HEK293 (cell line): Measurements from ENCODE around the gene CFH.
A peak's percentile ranks its signal among the peaks of the same experiment; 100 is the strongest.

ENCODE experiments used
- CTCF ChIA-PET: fragments of 350-600 bp; formaldehyde crosslinking; extraction: SDS; loops from one replicate; lab custom pipeline; 2021; ENCODE audit warnings: antibody characterized with exemption; lab: Yijun Ruan, JAX
- POLR2A ChIA-PET: fragments of 300-600 bp; formaldehyde crosslinking; extraction: SDS; loops from one replicate; lab custom pipeline; 2020; ENCODE audit warnings: antibody characterized with exemption, inconsistent platforms; lab: Yijun Ruan, JAX
- H3K27ac ChIP-seq: fragments of 200-500 bp; sonication (Bioruptor generic); 2 replicates; pipeline ENCODE4 v1.5.1; 2014; ENCODE audit warnings: low read depth, low read length, control low read depth, inconsistent platforms; ENCODE audit errors: extremely low read depth
- H3K36me3 ChIP-seq, 2 experiments: fragments of 200-500 bp in 1 of 2; sonication (Bioruptor generic) in 1 of 2; 1 replicate in 1 of 2; 2 replicates in 1 of 2; pipeline ENCODE4 v1.5.1; 2014 to 2017; ENCODE audit warnings: inconsistent platforms in 2 of 2, low read length in 2 of 2; ENCODE audit not compliant: control insufficient read depth in 2 of 2, insufficient read depth in 1 of 2
- H3K4me1 ChIP-seq: fragments of 200-500 bp; sonication (Bioruptor generic); 2 replicates; pipeline ENCODE4 v1.5.1; 2014; ENCODE audit warnings: mild to moderate bottlenecking, low read length, inconsistent platforms; ENCODE audit not compliant: control insufficient read depth, insufficient read depth
- H3K4me3 ChIP-seq: 2 replicates; pipeline ENCODE4 v1.5.1; 2011; ENCODE audit warnings: low read depth, mild to moderate bottlenecking, control low read depth, low read length, moderate library complexity
- H3K9me3 ChIP-seq: fragments of 200-500 bp; sonication (Bioruptor generic); 2 replicates; pipeline ENCODE4 v1.5.1; 2014; ENCODE audit warnings: low read depth, low read length, inconsistent platforms; ENCODE audit not compliant: control insufficient read depth, insufficient read depth
- CTCF ChIP-seq: fragments of 450-650 bp; formaldehyde crosslinking; IDR thresholded peaks from 2 replicates; pipeline ENCODE4 v1.5.1; 2016; ENCODE audit warnings: missing biosample characterization, missing genetic modification characterization
- INSM2 ChIP-seq: fragments of 450-650 bp; formaldehyde crosslinking; IDR thresholded peaks from 2 replicates; pipeline ENCODE4 v1.5.1; 2016; ENCODE audit warnings: missing biosample characterization, missing genetic modification characterization
- KLF9 ChIP-seq: fragments of 450-650 bp; formaldehyde crosslinking; IDR thresholded peaks from 2 replicates; pipeline ENCODE4 v1.5.1; 2016; ENCODE audit warnings: missing biosample characterization, missing genetic modification characterization, low read depth
- PRDM1 ChIP-seq: fragments of 450-650 bp; formaldehyde crosslinking; IDR thresholded peaks from 2 replicates; pipeline ENCODE4; 2016; ENCODE audit warnings: missing biosample characterization, missing genetic modification characterization
- TRIM28 ChIP-seq: IDR thresholded peaks from 2 replicates; pipeline ENCODE4 v1.6.1; 2011; ENCODE audit warnings: low read length, control low read depth, borderline replicate concordance
- YY1 ChIP-seq: fragments of 450-650 bp; formaldehyde crosslinking; IDR thresholded peaks from 2 replicates; pipeline ENCODE4 v1.5.1; 2018; ENCODE audit warnings: missing biosample characterization, missing genetic modification characterization
- ZNF112 ChIP-seq: fragments of 450-650 bp; formaldehyde crosslinking; IDR thresholded peaks from 2 replicates; pipeline ENCODE4 v1.5.0; 2017; ENCODE audit warnings: missing biosample characterization, missing genetic modification characterization
- ZNF274 ChIP-seq, 2 experiments: fragments of 200-500 bp in 1 of 2; fragments of 450-650 bp in 1 of 2; sonication (Bioruptor generic) in 1 of 2; formaldehyde crosslinking in 1 of 2; IDR thresholded peaks; 2 replicates each; pipeline versions ENCODE4 v1.5.1 to v1.6.1; 2014 to 2016; ENCODE audit warnings: borderline replicate concordance in 1 of 2, inconsistent platforms in 1 of 2, low read length in 1 of 2, missing biosample characterization in 1 of 2, missing genetic modification characterization in 1 of 2
- ZNF280D ChIP-seq: fragments of 450-650 bp; formaldehyde crosslinking; IDR thresholded peaks from 2 replicates; pipeline ENCODE4 v1.5.1; 2016; ENCODE audit warnings: missing biosample characterization, missing genetic modification characterization
- ZNF433 ChIP-seq: fragments of 450-650 bp; formaldehyde crosslinking; IDR thresholded peaks from 2 replicates; pipeline ENCODE4 v1.5.1; 2016; ENCODE audit warnings: missing biosample characterization, missing genetic modification characterization, low read depth
- ZNF555 ChIP-seq: fragments of 450-650 bp; formaldehyde crosslinking; conservative IDR thresholded peaks from 2 replicates; pipeline ENCODE4 v1.5.1; 2017; ENCODE audit warnings: missing biosample characterization, mild to moderate bottlenecking, missing genetic modification characterization, inconsistent platforms
- ZNF654 ChIP-seq: fragments of 450-650 bp; formaldehyde crosslinking; IDR thresholded peaks from 2 replicates; pipeline ENCODE4 v1.5.1; 2016; ENCODE audit warnings: low read depth, missing biosample characterization, missing genetic modification characterization
- ZNF701 ChIP-seq: fragments of 450-650 bp; formaldehyde crosslinking; IDR thresholded peaks from 2 replicates; pipeline ENCODE4 v1.5.1; 2016; ENCODE audit warnings: missing biosample characterization, missing genetic modification characterization
- ZNF768 ChIP-seq: fragments of 450-650 bp; formaldehyde crosslinking; IDR thresholded peaks from 2 replicates; pipeline ENCODE4 v1.5.1; 2018; ENCODE audit warnings: missing biosample characterization, mild to moderate bottlenecking, missing genetic modification characterization
- ZSCAN16 ChIP-seq: fragments of 450-650 bp; formaldehyde crosslinking; IDR thresholded peaks from 2 replicates; pipeline ENCODE4 v1.5.1; 2016; ENCODE audit warnings: missing biosample characterization, missing genetic modification characterization
- ZSCAN23 ChIP-seq: fragments of 450-650 bp; formaldehyde crosslinking; IDR thresholded peaks from 2 replicates; pipeline ENCODE4 v1.5.1; 2016; ENCODE audit warnings: missing biosample characterization, missing genetic modification characterization

The CFH gene

GRCh38 chr1:196660272-196660671 lies 8.4 kb downstream of the CFH start:
- TF ChIP-seq ZNF555 (tag by site-specific recombination), result no peak
- TF ChIP-seq YY1 (tag by site-specific recombination), result no peak
- ChIA-PET POLR2A (no interaction called here), CTCF (interaction anchor here (0.5 to 1.9 kb wide), 11 partner anchors 11 to 658 kb away, joined by 3 to 21 read pairs (median 3); no protein-coding TSS in a partner anchor)
- Histone ChIP-seq H3K36me3 (no peaks in the 10 kb centered on the region), H3K4me3 (no peak overlapping the region), H3K4me1 (no peaks in the 10 kb centered on the region), H3K27ac (no peak overlapping the region), H3K9me3 (no peaks in the 10 kb centered on the region)

GRCh38 chr1:196660852-196661251 lies 9.0 kb downstream of the CFH start:
- H3K4me1 ChIP-seq, result no peaks in the 10 kb centered on the region
- ChIA-PET CTCF (interaction anchor here (0.5 to 1.7 kb wide), 16 partner anchors 11 to 1167 kb away, joined by 3 to 21 read pairs (median 3); no protein-coding TSS in a partner anchor), POLR2A (no interaction called here)
- no peaks in the 10 kb centered on the region for H3K9me3 ChIP-seq
- H3K4me3 ChIP-seq, result no peak overlapping the region
- TF ChIP-seq ZSCAN23 (no peak), ZNF112 (tag by site-specific recombination) (no peak), ZNF701 (tag by site-specific recombination) (no peak), ZNF654 (peak; percentile 86), KLF9 (tag by site-specific recombination) (no peak), CTCF (0 out of 2 replicates have a peak, but pooled peaks have one; percentile 11), PRDM1 (tag by site-specific recombination) (peak; percentile 40; the same call in 1 of the 2 replicates), ZNF433 (tag by site-specific recombination) (no peak), ZNF768 (no peak), TRIM28 (no peak), ZNF280D (tag by site-specific recombination) (no peak), ZSCAN16 (tag by site-specific recombination) (no peak)
- no peak overlapping the region for H3K27ac ChIP-seq
- no peaks in the 10 kb centered on the region for H3K36me3 ChIP-seq

- H3K9me3 ChIP-seq, result no peaks in the 10 kb centered on the region
- no peaks in the 10 kb centered on the region for H3K4me1 ChIP-seq
- ChIA-PET POLR2A (no interaction called here), CTCF (interaction anchor here (0.7 to 1.7 kb wide), 10 partner anchors 12 to 1010 kb away, joined by 3 to 21 read pairs (median 4); no protein-coding TSS in a partner anchor)
- H3K27ac ChIP-seq, result no peak overlapping the region
- H3K36me3 ChIP-seq, result no peaks in the 10 kb centered on the region
- TF ChIP-seq ZNF274 (IDR thresholded peaks at IDR 0.05; ENCODE audit: low read length) (no peak), ZNF274 (tag by site-specific recombination; IDR thresholded peaks at IDR 0.05; ENCODE audit: borderline replicate concordance) (no peak), INSM2 (tag by site-specific recombination) (no peak)
- H3K4me3 ChIP-seq, result no peak overlapping the region
Measured at GRCh38 chr1:196661345-196661744, 9.5 kb downstream of the CFH start.
